HAP-1 (cell line): Measurements from ENCODE around the gene NTM.

Experiments used
- DNase-seq, 2 experiments: peaks; one replicate each; pipeline ENCODE4 v3.0.0-alpha.2; 2016 to 2020; ENCODE audit warnings: low spot score in 2 of 2
- H3K27me3 ChIP-seq: fragments of 250-450 bp; sonication (Bioruptor Pico); 2 replicates; pipeline ENCODE4 v1.5.1; 2020; ENCODE audit warnings: low read depth, mild to moderate bottlenecking, moderate library complexity
- H3K36me3 ChIP-seq: fragments of 250-450 bp; sonication (Bioruptor Pico); replicated peaks from 2 replicates; pipeline ENCODE4 v1.5.1; 2020; ENCODE audit warnings: mild to moderate bottlenecking
- H3K4me1 ChIP-seq: fragments of 250-450 bp; sonication (Bioruptor Pico); 2 replicates; pipeline ENCODE4 v1.5.1; 2020; ENCODE audit warnings: mild to moderate bottlenecking
- H3K4me3 ChIP-seq: fragments of 250-450 bp; sonication (Bioruptor Pico); 2 replicates; pipeline ENCODE4 v1.5.1; 2020; ENCODE audit warnings: mild to moderate bottlenecking, moderate library complexity
- H3K9me3 ChIP-seq: fragments of 250-450 bp; sonication (Bioruptor Pico); 2 replicates; pipeline ENCODE4 v1.5.1; 2020; ENCODE audit warnings: mild to moderate bottlenecking, moderate library complexity
- in situ Hi-C: fragments of 300-500 bp; cut with MboI; formaldehyde crosslinking; loops from 3 replicates; pipeline ENCODE4 v1.14.3; 2020; ENCODE audit warnings: low sequenced_read_pairs, inconsistent platforms, mixed read lengths

NTM gene

DNA sequence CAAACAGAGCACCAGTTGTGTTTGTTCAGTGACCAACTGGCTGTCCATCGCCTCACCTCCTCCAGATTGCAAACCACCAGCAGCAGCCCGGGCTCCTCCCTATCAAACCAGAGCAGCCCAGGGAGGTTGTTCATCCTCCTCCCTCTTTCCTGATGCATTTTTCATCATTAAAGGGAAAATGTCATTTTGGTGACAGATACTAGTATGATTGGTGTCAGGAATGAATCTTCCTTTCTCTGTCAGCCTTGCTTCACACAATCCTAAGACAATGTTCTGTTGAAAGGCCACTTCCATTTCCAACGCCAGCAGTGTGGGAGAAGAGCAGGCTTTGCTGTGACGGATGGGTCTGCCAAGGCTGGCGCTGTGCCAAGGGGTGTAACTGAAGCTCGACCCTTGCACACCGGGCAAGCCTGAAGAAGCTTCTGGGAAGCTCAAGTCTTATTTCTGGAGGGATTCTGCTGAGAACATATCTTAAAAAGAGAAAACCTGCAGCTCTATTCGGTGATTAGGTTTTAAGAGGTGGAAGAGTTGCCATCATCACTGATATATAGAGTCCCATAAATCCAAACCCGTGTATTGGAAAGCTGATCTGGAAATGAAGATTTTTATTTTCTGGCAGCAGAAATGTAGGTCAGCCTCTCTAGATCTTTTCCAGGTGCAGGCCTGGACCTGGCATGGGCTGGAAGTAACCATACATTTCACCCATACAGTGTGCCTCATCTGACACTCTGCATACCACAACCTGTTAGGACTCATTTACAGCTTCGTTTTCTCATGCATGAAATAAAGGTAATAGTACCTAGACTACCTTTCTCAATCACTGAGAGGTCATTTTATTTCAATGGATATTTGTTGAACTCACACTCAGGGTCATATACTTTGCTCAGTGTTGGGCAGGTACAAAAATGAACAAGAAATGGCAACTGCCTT lies 524.5 kb downstream of the NTM start:
- H3K9me3 ChIP-seq = no peaks in the 10 kb centered on the region
- no peak overlapping the region for H3K4me3 ChIP-seq
- no peak for DNase-seq
- no peaks in the 10 kb centered on the region for H3K27me3 ChIP-seq
- H3K36me3 ChIP-seq = no peaks in the 10 kb centered on the region
- in situ Hi-C loops = no loop called here
- no peaks in the 10 kb centered on the region for H3K4me1 ChIP-seq

DNA sequence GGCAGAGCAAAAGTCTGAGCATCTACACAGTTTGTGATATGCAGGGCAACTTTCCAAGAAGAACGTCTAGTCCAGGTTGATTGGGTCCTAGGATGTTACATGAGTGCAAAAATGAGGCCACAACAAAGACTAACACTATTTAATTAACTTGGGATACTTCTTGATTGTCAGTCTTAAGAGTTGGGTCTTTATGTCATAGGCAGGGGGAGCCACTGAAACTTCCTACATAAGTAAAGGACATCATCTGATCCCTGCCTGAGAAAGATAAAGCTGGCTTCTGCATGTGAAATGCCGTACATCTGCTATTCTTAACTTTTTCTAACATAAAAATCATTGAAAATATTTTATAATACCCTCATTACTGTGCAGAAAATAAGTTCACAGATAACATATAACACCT lies 525.5 kb downstream of the NTM start:
- H3K4me1 ChIP-seq = no peaks in the 10 kb centered on the region
- in situ Hi-C loops = no loop called here
- H3K4me3 ChIP-seq = no peak overlapping the region
- no peak for DNase-seq
- no peaks in the 10 kb centered on the region for H3K9me3 ChIP-seq
- no peaks in the 10 kb centered on the region for H3K36me3 ChIP-seq
- no peaks in the 10 kb centered on the region for H3K27me3 ChIP-seq

DNA sequence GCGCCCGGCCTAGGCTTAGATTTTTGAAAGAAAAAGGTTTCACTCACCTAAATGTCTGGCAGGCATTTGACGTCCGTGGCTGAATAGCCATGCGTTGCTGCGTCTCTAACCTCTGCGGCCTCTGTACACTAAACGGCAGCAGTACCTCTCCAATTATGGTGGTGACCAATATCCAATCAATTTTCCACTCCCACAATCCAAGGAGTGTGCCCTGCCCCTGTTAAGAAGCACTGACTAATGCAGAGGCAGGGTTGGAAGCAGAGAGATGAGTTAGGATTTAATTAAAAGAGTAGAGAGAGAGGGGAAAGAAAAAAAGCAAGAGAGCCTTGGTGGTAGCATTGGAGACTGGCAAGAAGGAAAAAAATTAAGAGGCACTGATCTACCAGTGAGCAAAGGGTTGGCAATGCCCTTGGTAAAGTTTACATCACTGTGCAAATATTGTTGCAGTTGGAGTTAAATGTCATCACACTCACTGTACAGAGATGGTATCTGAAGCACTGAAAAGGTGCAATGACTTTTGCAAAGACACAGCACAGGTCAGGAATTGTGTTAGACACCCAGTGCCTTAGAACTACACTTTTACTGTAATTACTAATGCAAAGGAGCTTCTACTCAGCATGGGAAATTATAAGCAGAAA lies 526.7 kb downstream of the NTM start:
- Histone ChIP-seq H3K4me3 (no peak overlapping the region), H3K27me3 (no peaks in the 10 kb centered on the region), H3K36me3 (no peaks in the 10 kb centered on the region), H3K4me1 (no peaks in the 10 kb centered on the region), H3K9me3 (no peaks in the 10 kb centered on the region)
- in situ Hi-C loops = no loop called here
- DNase-seq = no peak

DNA sequence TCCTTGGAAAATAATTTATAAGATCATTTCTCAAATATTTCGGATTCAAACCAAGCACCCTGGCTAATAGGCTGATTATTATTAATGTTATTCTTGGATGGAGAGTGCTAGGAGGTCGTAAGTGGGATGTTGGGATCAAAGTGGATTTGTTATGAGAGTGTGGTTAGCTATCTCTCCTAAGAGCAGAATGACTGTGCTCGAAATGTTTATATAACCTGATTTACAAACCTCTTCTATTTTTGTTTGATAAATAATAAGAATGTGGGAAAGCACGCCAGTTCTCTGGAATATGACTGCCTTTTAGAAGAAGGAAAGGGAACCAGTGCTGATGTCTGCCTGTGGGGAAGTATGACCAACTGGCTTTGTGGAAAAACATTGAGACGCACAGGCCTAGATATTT lies 527.5 kb downstream of the NTM start:
- no peak for DNase-seq
- Histone ChIP-seq H3K27me3 (no peaks in the 10 kb centered on the region), H3K4me1 (no peaks in the 10 kb centered on the region), H3K36me3 (no peaks in the 10 kb centered on the region), H3K4me3 (no peak overlapping the region), H3K9me3 (no peaks in the 10 kb centered on the region)
- in situ Hi-C loops = no loop called here

DNA sequence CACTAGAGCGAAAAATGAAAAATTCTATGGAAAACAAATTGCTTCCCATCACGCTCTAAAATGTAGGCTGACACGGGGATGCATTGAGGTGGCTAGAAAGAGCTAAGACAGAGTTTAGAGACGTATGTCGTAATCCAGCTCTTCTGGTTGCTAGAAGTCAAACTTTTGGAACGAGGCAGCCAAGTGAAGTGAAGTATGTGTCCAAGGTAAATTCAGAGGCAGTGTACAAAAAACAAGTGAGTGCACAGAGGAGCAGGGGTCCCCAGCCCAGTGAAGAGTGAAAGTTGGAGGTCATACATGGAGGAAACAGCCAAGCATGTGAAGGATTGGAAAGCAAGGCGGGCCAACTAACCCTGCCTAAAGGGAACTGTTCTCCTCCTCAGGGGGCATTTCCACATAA lies 528.5 kb downstream of the NTM start:
- in situ Hi-C loops = no loop called here
- Histone ChIP-seq H3K36me3 (no peaks in the 10 kb centered on the region), H3K27me3 (no peaks in the 10 kb centered on the region), H3K4me3 (no peak overlapping the region), H3K9me3 (no peaks in the 10 kb centered on the region), H3K4me1 (no peaks in the 10 kb centered on the region)
- DNase-seq = no peak

DNA sequence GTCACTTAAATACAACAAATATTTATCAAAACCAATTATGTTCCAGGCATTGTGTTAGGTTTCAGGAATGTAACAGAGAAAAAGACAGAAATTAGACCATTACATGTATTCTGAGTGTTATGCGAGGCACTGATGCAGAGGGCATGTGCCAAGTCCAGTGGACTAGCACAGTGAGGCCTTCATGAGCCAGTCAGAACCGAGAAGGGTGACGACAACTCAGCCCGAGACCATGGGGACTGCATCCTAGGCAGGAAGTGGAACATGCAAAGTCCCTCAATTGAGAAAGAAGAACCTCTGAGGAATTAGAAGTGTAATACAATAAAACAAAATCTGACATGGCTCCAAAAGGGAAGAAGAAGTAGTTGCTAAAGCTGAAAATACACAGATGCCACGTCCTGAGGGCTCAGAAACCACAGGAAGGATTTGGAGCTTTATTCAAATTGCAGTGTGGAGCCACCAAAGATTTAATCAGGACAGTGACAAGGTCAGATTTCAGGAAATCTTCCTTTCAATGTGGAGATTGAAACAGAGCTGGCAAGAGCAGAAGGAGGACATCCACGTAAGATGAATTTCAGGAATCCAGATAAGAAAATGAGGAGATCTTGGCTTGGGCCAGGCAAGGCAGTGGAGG lies 529.6 kb downstream of the NTM start:
- no peak for DNase-seq
- no peaks in the 10 kb centered on the region for H3K36me3 ChIP-seq
- in situ Hi-C loops = no loop called here
- no peak overlapping the region for H3K4me3 ChIP-seq
- no peaks in the 10 kb centered on the region for H3K27me3 ChIP-seq
- H3K4me1 ChIP-seq = no peaks in the 10 kb centered on the region
- H3K9me3 ChIP-seq = no peaks in the 10 kb centered on the region

DNA sequence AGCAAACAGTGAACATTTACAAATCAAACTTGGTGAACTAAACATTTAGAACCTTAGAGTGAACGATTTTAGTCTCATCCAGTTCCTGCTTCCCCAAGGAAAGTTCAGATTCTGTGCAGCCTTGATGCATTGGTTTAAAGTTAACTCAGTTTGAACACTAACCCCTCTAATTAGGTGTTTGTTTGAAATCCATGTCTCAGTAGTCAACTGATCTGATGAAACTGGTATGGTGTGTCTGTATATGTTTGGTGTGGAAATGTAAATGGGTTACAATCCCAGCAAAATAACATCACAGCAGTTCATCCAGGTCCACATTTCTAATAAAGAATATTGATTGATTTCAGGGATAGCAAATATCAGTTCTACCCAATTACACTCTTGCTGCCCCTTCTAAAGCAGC lies 532.0 kb downstream of the NTM start:
- Histone ChIP-seq H3K4me3 (no peak overlapping the region), H3K9me3 (no peaks in the 10 kb centered on the region), H3K4me1 (no peaks in the 10 kb centered on the region), H3K27me3 (no peaks in the 10 kb centered on the region), H3K36me3 (no peaks in the 10 kb centered on the region)
- in situ Hi-C loops = no loop called here
- no peak for DNase-seq

DNA sequence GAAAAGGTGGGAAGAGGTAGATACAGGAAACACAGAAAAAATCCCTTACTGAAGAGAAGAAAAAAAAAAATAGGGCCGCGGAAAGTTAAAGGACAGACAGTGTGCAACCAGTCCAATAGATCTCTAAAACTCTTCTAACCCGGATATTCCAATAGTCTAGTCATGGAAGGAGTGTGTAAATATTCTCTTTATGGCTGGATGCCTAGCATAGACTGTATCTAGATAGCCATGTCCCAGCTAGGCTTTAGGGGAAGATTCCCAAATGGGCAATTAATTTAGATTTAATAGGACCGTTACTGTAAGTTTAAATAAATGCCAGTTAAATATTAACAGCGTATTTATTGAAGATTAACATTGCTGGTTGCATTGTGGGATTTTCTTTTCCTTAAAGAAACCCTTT lies 532.7 kb downstream of the NTM start:
- Histone ChIP-seq H3K9me3 (no peaks in the 10 kb centered on the region), H3K4me3 (no peak overlapping the region), H3K36me3 (no peaks in the 10 kb centered on the region), H3K27me3 (no peaks in the 10 kb centered on the region), H3K4me1 (no peaks in the 10 kb centered on the region)
- in situ Hi-C loops = no loop called here
- no peak for DNase-seq

DNA sequence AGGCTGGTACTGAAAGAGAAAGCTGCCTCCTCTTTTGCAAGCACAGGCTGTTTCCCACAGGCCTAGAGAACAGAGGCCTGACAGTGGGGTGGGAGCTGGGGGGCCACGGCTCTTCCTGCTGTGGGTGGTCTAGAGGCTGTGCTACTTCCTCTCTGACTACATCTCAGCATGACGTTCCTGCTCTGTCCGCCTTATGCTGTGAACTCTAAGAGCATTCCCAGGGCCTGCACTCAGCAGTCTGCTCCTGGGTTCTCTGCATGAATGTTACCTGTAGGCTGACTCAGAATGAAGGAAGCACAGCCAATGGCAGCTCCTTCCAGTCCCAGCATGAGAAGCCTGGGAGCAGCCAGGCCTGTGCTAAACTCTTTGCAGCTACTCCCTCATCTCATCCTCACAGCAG lies 534.3 kb downstream of the NTM start:
- Histone ChIP-seq H3K4me1 (no peaks in the 10 kb centered on the region), H3K9me3 (no peaks in the 10 kb centered on the region), H3K27me3 (no peaks in the 10 kb centered on the region), H3K4me3 (no peak overlapping the region), H3K36me3 (no peaks in the 10 kb centered on the region)
- in situ Hi-C loops = no loop called here
- no peak for DNase-seq

DNA sequence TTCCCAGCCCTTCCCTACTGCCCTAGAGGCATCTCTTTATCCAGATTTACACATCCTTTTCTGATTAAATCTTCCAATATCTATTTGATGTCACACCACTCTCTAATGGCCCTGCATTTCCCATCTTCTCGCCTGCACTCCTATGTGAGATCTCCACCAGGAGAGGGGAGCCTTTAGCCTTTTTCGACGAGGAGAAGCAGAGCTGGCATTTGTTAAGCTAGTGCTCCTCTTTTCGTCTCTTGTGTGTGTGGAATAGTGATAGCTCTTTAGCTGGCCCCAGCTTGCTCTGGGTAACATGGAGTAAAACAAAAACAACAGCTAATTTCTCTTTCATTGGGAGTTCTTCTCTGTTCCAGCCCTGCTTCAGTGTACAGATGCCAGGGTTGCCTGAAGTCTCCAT lies 536.5 kb downstream of the NTM start:
- Histone ChIP-seq H3K36me3 (no peaks in the 10 kb centered on the region), H3K4me3 (no peak overlapping the region), H3K9me3 (no peaks in the 10 kb centered on the region), H3K4me1 (no peaks in the 10 kb centered on the region), H3K27me3 (no peaks in the 10 kb centered on the region)
- in situ Hi-C loops = no loop called here
- DNase-seq = no peak

DNA sequence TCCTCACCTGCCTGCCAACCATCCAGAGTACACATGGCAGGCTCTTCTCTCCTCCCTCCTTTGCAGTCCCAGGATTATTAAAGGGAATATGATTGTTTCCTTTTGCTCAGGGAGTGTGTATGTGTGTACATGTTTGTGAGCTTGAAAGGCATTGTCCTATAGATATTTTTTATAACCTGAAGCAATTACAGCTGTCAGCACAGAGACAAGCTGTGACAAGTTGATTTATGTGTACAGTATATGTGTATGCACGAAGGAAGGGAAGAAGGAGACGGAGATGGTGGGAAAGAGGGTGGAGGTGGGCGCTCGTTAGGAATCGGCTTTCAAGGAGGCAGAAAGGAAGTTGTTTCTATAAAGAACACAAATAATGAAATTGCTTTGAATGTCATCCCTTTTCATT lies 537.0 kb downstream of the NTM start:
- Histone ChIP-seq H3K9me3 (no peaks in the 10 kb centered on the region), H3K27me3 (no peaks in the 10 kb centered on the region), H3K36me3 (no peaks in the 10 kb centered on the region), H3K4me3 (no peak overlapping the region), H3K4me1 (no peaks in the 10 kb centered on the region)
- in situ Hi-C loops = no loop called here
- no peak for DNase-seq

DNA sequence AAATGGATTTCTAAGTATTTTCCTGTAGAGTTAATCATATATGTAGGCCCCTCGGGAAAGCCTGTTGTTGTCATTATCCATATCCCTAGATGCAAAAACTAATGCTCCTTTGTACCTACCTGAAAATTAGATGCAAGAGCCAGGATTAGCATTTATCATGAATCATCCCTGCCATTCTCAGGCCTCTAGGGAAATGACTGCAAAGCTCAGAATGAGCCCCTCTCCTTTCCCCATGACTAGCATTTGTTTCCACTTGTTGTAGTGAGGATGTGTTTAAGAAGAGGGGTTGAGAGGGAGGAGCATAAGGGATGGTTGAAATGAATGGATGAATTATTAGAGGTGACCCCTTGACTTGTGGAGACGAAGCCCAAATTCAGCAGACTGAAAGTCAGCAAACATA lies 537.9 kb downstream of the NTM start:
- in situ Hi-C loops = no loop called here
- no peak for DNase-seq
- Histone ChIP-seq H3K9me3 (no peaks in the 10 kb centered on the region), H3K4me1 (no peaks in the 10 kb centered on the region), H3K27me3 (no peaks in the 10 kb centered on the region), H3K4me3 (no peak overlapping the region), H3K36me3 (no peaks in the 10 kb centered on the region)

DNA sequence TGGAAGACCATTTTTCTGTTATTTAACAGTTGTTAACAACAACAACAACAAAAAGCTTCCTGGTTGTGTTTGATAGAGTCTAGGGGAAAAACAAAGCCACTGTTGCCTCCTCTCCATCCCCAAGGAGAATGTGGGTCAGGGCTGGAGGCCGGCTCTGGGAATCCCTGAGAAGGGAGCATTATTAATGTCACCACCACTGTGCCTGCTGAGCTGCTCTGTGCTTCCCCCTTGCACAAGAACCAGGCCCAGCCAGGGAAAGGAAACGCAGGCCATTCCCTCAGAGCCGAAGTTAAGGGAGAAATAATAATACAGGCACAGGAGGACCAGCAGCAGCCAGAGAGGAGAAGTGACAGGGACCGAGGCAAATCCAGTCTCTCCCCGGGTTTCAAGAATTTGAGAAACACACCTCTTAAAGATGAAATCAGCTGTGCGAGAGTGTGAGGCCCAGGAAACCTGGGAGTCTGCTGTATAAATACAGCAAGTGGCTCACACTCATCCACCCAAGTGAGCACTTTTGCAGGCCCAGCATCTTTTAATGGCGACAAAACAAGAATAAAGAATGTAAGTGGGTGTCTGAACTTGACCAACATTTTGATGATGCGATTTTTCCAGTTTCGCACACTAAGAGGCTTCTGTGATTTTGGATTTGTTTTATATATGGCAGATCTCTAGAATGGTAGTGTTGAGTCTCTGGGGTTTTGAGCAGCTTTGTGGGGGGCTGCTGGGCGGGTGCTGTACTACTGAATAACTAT lies 539.2 kb downstream of the NTM start:
- no peaks in the 10 kb centered on the region for H3K27me3 ChIP-seq
- H3K9me3 ChIP-seq = no peaks in the 10 kb centered on the region
- H3K4me1 ChIP-seq = no peaks in the 10 kb centered on the region
- H3K36me3 ChIP-seq = no peaks in the 10 kb centered on the region
- DNase-seq = no peak
- no peak overlapping the region for H3K4me3 ChIP-seq
- in situ Hi-C loops = no loop called here

DNA sequence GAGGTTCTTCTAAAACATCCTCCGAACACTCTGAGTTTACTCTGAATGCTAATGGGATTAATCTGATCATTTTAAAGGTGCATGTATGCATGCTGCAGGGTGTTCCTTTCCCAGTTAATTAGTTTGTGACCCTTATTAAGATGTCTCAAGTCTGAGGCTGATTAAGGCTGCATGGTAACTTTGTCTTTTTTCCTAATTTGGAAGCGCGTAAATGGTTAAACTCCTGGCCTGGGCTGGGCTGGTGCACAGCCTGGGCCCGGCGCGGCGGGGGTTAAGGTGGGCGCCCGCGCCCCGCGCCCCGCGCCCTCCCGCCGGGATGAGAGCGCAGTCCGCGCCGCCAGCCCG lies 539.7 kb downstream of the NTM start:
- H3K27me3 ChIP-seq = no peaks in the 10 kb centered on the region
- in situ Hi-C loops = no loop called here
- no peaks in the 10 kb centered on the region for H3K4me1 ChIP-seq
- no peaks in the 10 kb centered on the region for H3K9me3 ChIP-seq
- no peaks in the 10 kb centered on the region for H3K36me3 ChIP-seq
- no peak for DNase-seq
- H3K4me3 ChIP-seq = no peak overlapping the region
